Osteocyte (in vitro differentiated cells): ENCODE results near the gene PTPRN. TPM values are rescaled to one million over a fixed set of nuclear protein-coding genes. Genes with fewer than 3 reads are reported as not detected.
"Not testable (repeated sequence)": the region's sequence is repeated elsewhere in the genome, so short reads cannot be mapped to it uniquely, and the experiment has no call there.

Source experiments
- DNase-seq: peaks from one replicate; pipeline ENCODE4 v3.0.0; 2021; ENCODE audit warnings: mixed read lengths; ENCODE audit not compliant: unreplicated experiment; ENCODE audit errors: extremely low spot score
- H3K27ac Mint-ChIP-seq: one replicate; pipeline ENCODE4 v1.8.0; 2021; ENCODE audit warnings: mild to moderate bottlenecking, mixed read lengths; ENCODE audit not compliant: unreplicated experiment
- H3K27me3 Mint-ChIP-seq: one replicate; pipeline ENCODE4 v1.8.0; 2021; ENCODE audit warnings: mixed read lengths; ENCODE audit not compliant: unreplicated experiment
- H3K36me3 Mint-ChIP-seq: one replicate; pipeline ENCODE4 v1.8.0; 2021; ENCODE audit warnings: mixed read lengths; ENCODE audit not compliant: unreplicated experiment
- H3K4me1 Mint-ChIP-seq: one replicate; pipeline ENCODE4 v1.8.0; 2021; ENCODE audit warnings: mixed read lengths; ENCODE audit not compliant: unreplicated experiment
- H3K4me3 Mint-ChIP-seq: one replicate; pipeline ENCODE4 v1.8.0; 2021; ENCODE audit warnings: mild to moderate bottlenecking, moderate library complexity, mixed read lengths; ENCODE audit not compliant: unreplicated experiment
- H3K9me3 Mint-ChIP-seq: one replicate; pipeline ENCODE4 v1.8.0; 2021; ENCODE audit warnings: mixed read lengths; ENCODE audit not compliant: unreplicated experiment
- CTCF ChIP-seq: fragments of 200-600 bp; sonication (generic); IDR thresholded peaks from 2 replicates; pipeline ENCODE4 v1.5.0; 2021; ENCODE audit warnings: antibody characterized with exemption, mild to moderate bottlenecking, moderate library complexity
- total RNA-seq: library from RNA; stranded (reverse); gene quantifications from 2 replicates; pipeline ENCODE4 v1.2.1, GENCODE V29; 2021

The PTPRN gene
- total RNA-seq, 1 donor from 2014 or later = 0.24 TPM

- Mint-ChIP-seq H3K4me3 (no peak overlapping the region), H3K36me3 (no peaks in the 10 kb centered on the region), H3K27me3 (peaks cover 49% of the 10 kb centered on the region), H3K9me3 (no peaks in the 10 kb centered on the region), H3K4me1 (no peaks in the 10 kb centered on the region), H3K27ac (no peak overlapping the region)
- TF ChIP-seq CTCF = no peak
- no peak for DNase-seq
These were observed 15.9 kb upstream of the PTPRN start for GRCh38 chr2:219325136-219325535.

GRCh38 chr2:219323434-219323833, 14.2 kb upstream of the PTPRN start:
- DNase-seq = no peak
- no peaks in the 10 kb centered on the region for H3K4me1 Mint-ChIP-seq

GRCh38 chr2:219314804-219315468, 5.7 kb upstream of the PTPRN start:
- Mint-ChIP-seq H3K27ac (no peak overlapping the region), H3K4me3 (no peak overlapping the region), H3K27me3 (peaks cover 16% of the 10 kb centered on the region)

More at GRCh38 chr2:219323434-219323833, 14.2 kb upstream of the PTPRN start:
- no peak overlapping the region for H3K27ac Mint-ChIP-seq
- no peak overlapping the region for H3K4me3 Mint-ChIP-seq
- TF ChIP-seq CTCF = no peak
- no peaks in the 10 kb centered on the region for H3K9me3 Mint-ChIP-seq
- no peaks in the 10 kb centered on the region for H3K36me3 Mint-ChIP-seq
- H3K27me3 Mint-ChIP-seq = peaks cover 40% of the 10 kb centered on the region

GRCh38 chr2:219312683-219313263, 3.6 kb upstream of the PTPRN start:
- H3K4me3 Mint-ChIP-seq, H3K9me3 Mint-ChIP-seq, H3K36me3 Mint-ChIP-seq, DNase-seq, H3K27ac Mint-ChIP-seq, H3K4me1 Mint-ChIP-seq: not testable (repeated sequence)
- H3K27me3 Mint-ChIP-seq = peaks cover 26% of the 10 kb centered on the region

More at GRCh38 chr2:219314804-219315468, 5.7 kb upstream of the PTPRN start:
- Mint-ChIP-seq H3K9me3 (no peaks in the 10 kb centered on the region), H3K36me3 (no peaks in the 10 kb centered on the region), H3K4me1 (no peaks in the 10 kb centered on the region)
- peak; percentile 36 for DNase-seq
- TF ChIP-seq CTCF = no peak

GRCh38 chr2:219308142-219309101, 779 bp downstream of the PTPRN start:
- peaks cover 7% of the 10 kb centered on the region for H3K4me1 Mint-ChIP-seq
- TF ChIP-seq CTCF = no peak
- H3K27me3 Mint-ChIP-seq = peaks cover 51% of the 10 kb centered on the region
- H3K4me3 Mint-ChIP-seq = no peak overlapping the region
- H3K9me3 Mint-ChIP-seq = no peaks in the 10 kb centered on the region
- no peak overlapping the region for H3K27ac Mint-ChIP-seq
- no peaks in the 10 kb centered on the region for H3K36me3 Mint-ChIP-seq
- peak; percentile 90 for DNase-seq
